NCI-H526 (cell line): ENCODE data around the gene CRYBG1.

Source experiments
- DNase-seq, 2 experiments: peaks; one replicate each; lab custom pipeline; 2025; lab: John Stamatoyannopoulos, UW

Gene CRYBG1

DNA sequence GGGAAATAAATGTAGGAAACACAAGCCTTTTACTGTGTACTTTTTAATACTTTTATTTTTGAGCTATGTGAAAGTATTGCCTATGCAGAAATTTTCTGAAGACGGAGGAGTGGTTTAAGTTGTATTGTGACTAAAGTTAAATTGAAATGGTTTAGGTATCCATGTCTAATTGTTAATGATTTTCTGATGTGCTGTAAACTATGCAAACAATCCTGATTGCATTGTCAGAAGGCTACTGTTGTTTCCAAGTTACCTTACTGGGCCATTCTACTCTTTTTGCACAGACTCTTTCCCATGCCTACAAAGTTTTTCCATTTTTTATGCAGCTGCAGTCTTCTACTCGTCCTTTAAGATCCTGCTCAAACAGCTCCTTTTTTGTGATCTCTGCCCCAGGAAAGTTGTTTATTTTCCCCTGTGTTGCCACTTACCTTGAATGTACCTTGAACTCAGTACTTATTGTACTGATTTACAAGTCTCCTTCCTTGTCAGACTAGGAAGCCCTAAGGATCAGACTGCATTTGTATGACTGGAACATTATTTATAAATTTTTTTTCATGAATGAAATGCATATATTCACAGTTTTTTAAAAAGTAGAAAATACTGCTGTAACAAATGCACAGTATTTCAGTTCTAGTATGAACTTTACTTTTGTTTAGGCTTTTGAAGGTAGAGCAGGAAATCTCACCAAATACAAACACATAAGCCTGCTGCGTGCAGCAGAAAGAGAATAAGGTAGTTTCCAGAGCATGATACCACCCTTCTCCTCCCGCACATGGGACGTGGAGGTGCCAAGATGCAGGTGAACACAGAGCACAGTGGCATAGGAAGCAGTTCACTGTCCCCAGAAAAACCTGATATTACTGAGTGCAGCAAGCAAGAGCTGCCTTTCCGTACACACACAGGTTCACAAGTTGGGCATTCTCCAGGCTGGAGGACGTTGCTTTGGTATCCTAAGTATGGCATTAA lies 97.8 kb downstream of the CRYBG1 start:
- no peak for DNase-seq

DNA sequence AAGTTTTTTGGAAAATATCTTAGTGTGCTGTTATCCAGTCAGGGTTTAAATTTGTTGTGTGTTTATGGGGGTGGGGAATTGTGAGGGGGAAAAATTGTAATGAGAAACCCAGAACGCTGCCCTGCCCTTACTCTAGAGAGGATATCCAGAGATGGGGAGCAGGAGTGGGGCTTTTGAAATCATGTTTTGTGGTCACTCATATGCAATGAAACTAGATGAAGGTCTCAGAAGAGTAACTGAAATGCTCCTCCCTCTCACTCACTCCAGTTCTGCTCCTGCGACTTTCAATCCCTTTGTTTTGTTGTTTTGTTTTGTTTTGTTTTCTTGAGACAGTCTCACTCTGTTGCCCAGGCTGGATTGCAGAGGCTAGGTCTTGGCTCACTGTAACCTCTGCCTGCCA lies 100.0 kb downstream of the CRYBG1 start:
- no peak for DNase-seq

- no peak for DNase-seq
Observed at GRCh38 chr6:106461084-106461483, 100.6 kb downstream of the CRYBG1 start.

GRCh38 chr6:106462923-106463557 lies 102.5 kb downstream of the CRYBG1 start:
- DNase-seq: no peak

GRCh38 chr6:106466211-106466610 lies 105.7 kb downstream of the CRYBG1 start:
- no peak for DNase-seq

DNA sequence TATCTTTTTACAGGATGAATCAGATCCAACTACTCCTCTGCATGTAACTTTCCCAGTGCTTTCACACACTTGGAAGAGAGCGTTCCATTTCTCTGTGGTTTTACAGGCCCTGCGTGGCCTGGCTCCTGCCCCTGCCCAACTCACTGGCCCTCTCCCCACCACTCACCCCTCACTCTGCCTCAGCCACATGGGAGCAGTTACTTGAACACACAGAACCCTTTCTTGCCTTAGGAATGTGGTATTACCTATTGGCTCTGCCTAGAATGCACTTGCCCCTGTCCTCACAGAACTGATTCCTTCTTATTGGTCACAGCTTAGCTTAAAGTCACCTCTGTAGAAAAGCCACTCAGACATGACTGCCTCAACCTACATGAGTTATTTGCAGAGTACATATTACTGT lies 108.4 kb downstream of the CRYBG1 start:
- DNase-seq: no peak

DNA sequence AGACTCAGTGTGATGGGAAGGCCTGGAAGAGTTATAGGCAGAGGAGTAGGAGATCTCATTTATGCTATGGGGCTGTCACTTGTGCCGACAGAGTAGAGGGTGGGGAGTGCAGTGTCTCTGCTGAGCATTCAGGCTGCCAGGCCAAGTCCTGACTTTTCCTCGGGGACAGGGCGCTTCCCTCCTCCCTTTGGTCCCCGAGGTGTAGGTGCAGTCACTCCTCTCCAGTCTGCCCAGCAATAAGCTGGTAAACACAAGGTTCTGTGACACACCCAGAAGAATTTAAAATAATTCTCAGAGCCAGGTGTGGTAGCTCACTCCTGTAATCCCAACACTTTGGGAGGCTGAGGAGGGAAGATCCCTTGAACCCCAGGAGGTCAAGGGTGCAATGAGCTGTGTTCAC lies 109.4 kb downstream of the CRYBG1 start:
- no peak for DNase-seq

DNA sequence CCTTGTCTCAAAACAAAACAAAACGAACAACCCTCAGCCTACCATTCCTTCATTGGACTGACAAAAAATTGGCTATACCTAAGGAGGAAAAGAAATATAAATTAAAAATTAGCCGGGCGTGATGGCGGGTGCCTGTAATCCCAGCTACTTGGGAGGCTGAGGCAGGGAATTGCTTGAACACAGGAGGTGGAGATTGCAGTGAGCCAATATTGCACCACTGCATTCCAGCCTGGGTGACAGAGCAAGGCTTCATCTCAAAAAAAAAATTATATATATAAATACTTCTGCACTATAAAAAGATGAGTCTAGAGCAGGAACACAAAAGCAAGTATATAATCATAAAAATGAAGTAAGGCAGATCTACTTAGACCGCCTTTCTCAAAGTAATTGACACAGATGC lies 109.8 kb downstream of the CRYBG1 start:
- DNase-seq: no peak

GRCh38 chr6:106470811-106471210 lies 110.3 kb downstream of the CRYBG1 start:
- no peak for DNase-seq

DNA sequence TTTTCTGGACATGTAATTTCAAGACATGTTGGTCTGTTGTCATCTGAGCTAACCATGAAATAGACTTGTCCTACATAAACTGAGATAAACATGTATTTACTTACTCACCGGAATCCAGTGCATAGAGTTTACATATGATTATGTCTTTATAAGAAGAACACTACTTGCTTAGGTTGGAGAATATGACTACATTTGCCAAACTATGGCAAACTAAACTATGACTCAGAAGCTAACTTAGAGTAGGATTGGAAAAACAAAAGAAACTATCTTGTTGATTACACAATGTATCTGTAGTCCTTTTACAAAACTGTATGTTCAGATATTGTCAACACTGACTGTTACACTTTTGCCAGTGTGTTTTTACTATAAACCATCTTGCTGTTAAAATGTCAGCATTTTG lies 113.3 kb downstream of the CRYBG1 start:
- no peak for DNase-seq

- no peak for DNase-seq
Observed at GRCh38 chr6:106474466-106474865, 113.9 kb downstream of the CRYBG1 start.

DNA sequence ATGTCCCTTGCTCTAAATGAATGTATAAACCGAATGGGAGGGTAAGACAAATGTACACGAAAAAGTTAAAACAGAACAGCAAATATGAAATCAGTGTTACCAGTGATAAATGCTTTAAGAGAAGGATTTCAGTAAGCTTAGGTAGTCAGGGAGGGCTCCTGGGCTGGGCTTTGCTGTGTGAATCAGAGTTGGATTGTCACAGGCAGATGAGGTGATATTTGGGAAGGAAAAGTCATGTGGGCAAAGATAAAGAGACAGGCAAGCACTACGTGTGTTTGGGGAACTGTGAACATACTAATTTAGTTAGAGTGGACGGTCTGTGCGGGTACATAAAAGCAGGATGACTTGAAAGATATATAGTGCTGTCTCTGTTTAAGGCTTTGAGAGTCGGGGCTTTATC lies 114.8 kb downstream of the CRYBG1 start:
- DNase-seq: no peak

DNA sequence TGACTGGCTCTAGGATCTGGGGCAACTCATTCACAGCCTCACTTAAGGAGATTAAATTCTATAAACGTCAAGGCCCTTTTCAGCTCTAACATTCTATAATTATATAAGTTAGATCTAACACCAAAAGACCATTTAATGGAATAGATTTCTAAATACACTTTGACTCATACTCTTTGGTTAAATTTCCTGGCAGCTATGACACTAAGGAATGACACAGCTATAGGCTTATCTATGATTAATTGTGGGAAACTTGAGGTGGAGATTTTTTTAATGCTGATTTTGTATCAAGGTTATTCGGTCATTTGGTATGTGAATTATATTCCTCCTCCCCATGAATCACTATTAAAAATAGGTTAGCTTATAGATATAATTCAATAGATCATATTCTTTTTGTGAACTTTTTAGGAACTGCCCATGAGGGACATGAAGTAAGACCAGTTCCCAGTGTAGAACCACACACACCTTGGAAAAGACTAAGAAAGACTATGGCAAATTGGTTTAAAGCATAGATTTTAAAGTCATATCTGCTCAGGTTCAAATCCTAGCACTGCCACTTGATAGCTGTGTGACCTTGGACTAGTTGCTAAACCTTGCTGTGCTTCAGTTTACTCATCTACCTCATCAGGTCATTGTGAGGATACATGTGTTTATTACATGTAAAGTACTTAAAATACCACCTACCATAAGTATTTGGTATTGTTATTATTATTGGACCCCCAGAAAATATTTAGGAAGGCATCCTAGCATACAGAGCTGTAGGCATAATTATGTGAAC lies 116.0 kb downstream of the CRYBG1 start:
- no peak for DNase-seq

- no peak for DNase-seq
Observed at GRCh38 chr6:106477146-106477545, 116.6 kb downstream of the CRYBG1 start.

DNA sequence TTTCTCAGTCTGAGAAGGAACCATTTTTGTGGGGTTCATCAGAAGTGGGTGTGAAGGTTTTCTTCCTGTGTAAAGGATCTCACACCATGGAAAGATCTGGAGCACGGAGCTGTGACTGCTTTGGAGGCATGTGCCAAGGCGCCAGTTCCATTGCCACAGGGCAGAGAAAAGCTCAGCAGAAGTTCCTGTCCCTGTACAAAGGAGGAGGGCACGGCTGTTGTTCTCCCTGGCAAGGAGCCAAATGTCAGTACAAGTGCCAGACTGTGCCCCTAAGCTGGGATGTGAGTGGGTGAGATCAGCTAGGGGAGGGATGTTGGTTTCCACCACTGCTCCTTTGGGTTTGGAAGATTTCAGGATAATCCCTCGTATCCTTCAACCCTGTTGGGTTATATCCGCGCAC lies 117.3 kb downstream of the CRYBG1 start:
- no peak for DNase-seq

DNA sequence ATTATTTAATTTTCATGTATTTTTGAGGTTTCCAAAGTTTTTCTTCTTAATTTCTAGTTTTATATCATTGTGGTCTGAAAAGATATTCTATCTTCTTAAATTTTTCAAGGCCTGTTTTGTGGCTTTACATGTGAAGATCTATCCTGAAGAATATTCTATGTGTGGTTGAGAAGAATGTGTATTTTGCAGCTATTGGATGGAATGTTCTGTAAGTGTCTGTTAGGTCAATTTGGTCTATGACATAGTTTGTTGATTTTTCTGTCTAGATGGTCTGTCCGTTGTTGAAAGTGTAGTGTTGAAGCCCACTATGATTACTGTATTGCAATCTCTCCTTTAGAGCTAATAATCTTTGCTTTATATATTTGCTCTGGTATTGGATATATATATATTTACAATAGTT lies 125.7 kb downstream of the CRYBG1 start:
- DNase-seq: no peak

DNA sequence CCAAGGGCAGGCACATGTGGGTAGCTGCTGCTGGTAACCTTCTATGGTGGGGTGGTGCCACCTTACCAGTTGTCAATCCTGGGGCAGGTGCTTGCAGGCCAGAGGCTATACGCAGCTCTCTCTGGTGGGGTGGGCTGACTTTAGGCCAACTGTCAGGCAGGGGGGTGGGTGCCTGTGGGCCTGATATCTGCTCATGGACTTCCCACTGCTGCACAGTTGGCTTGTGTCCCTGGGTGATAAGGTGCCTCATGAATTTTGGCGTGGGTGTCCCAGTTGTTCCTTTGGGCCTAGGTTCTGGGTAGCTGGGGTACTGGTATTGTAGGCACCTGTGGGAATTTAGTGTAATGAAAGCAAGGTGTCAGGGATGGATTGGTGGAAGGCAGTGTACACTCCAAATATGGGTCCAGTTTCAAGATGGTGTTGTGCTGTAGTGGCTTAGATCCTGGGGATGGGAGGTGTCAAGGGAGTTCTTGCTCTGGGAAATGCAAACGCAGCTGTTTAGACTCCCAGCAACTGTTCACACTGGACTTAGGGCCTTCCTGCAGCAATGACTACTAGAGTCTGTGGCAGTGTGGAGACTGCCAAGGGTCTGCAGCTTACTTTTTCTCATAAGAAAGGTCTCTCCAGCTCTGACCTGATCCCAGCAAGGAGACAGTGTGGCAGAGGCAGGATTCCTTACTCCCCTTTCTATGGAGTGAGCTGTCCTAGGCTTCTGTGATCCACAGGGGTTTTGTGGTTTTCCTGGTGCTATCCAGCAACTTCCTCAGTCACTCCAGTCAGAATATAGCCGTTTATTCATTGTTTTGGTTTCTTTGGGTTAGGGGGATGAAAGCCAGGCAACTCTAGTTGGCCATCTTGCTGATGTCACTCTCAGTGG lies 128.2 kb downstream of the CRYBG1 start:
- DNase-seq: no peak

- no peak for DNase-seq
Observed at GRCh38 chr6:106490030-106490429, 129.5 kb downstream of the CRYBG1 start.

- DNase-seq: no peak
Observed at GRCh38 chr6:106490436-106490835, 129.9 kb downstream of the CRYBG1 start.

DNA sequence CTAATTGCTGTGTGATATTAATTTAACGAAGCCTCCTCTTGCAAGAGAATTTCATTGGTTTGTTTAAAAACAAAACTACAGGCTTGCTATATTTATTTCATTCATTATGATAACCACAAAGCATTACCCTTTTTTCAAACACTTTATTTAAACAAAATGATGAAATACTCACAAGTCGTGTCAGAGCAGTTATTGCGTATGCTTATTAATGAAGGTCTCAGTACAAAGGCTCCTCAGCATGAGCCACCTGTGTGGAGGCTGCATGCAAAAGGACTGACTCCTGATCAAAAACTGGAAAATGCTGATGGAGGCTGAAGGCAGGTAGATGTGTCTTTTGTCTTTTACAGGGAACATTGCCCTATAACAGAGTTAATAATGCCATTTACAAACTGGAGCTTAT lies 130.5 kb downstream of the CRYBG1 start:
- DNase-seq: no peak

DNA sequence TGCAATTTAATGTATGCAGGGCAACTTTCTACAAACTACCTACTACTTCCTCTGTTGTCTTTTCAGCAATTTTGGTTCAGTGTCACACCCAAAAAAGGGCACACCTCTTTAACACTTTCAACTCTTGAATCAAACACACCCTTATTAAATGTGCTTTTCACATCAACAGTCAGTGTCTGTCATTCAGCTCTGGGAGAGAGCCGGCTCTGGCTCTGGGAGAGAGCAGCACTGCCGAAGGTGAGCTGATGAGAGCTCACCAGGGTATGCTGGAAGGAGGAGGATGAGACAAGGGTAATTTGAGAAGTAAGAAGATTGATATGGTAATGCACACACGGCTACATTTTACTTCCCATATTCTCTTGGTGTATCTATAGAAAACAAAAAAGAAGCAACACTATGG lies 134.5 kb downstream of the CRYBG1 start:
- DNase-seq: no peak

DNA sequence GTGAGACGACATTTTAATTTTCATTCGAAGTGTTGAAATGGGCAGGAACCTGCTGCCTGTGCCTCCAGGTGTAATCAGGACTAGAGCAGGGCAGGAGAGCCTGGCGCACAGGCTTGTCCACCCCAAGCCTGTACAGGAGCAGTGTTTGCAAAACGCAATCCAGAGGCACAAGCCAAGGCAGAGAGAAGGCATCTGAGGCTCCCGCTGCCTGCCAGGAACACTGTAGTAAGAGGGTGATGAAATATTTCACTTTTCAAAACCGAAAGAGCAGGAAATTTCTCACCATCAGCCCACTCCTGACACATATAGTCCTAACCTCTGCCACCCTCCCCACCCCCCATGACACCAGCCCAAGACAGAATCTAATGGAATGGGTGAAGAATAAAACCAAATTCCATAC lies 136.3 kb downstream of the CRYBG1 start:
- DNase-seq: no peak
